ENCODE data around the gene WDFY2. TPM values are rescaled to one million over a fixed set of nuclear protein-coding genes. Genes with fewer than 3 reads are reported as not detected.

The WDFY2 gene
- total and polyA plus RNA-seq, 2 of the 13 experiments (the other 11 are each of a cell fraction or from before 2014, with no cell fraction given) = 22.6 to 27.0 TPM

- TF ChIP-seq, protein P1, sequence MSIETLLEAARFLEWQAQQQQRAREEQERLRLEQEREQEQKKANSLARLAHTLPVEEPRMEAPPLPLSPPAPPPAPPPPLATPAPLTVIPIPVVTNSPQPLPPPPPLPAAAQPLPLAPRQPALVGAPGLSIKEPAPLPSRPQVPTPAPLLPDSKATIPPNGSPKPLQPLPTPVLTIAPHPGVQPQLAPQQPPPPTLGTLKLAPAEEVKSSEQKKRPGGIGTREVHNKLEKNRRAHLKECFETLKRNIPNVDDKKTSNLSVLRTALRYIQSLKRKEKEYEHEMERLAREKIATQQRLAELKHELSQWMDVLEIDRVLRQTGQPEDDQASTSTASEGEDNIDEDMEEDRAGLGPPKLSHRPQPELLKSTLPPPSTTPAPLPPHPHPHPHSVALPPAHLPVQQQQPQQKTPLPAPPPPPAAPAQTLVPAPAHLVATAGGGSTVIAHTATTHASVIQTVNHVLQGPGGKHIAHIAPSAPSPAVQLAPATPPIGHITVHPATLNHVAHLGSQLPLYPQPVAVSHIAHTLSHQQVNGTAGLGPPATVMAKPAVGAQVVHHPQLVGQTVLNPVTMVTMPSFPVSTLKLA (IDR thresholded peaks at IDR 0.05) = no peak
- TF ChIP-seq ZNF20 (CRISPR knock-in tag; IDR thresholded peaks at IDR 0.05) = no peak
- TF ChIP-seq KLF9 (CRISPR knock-in tag; IDR thresholded peaks at IDR 0.05; ENCODE audit: low read depth) = no peak
- TF ChIP-seq ZNF570 (CRISPR knock-in tag; IDR thresholded peaks at IDR 0.05; ENCODE audit: borderline replicate concordance) = no peak
- TF ChIP-seq ZNF784 (CRISPR knock-in tag; IDR thresholded peaks at IDR 0.05; ENCODE audit: borderline replicate concordance) = no peak
- no peak for TF ChIP-seq THAP9 (CRISPR knock-in tag; IDR thresholded peaks at IDR 0.05; ENCODE audit: borderline replicate concordance)
- TF ChIP-seq HNF4A (CRISPR knock-in tag; IDR thresholded peaks at IDR 0.05) = no peak
- TF ChIP-seq CBFB (CRISPR knock-in tag; IDR thresholded peaks at IDR 0.05) = no peak
Measured at GRCh38 chr13:51666374-51666773, 82.1 kb downstream of the WDFY2 start (continued).

DNA sequence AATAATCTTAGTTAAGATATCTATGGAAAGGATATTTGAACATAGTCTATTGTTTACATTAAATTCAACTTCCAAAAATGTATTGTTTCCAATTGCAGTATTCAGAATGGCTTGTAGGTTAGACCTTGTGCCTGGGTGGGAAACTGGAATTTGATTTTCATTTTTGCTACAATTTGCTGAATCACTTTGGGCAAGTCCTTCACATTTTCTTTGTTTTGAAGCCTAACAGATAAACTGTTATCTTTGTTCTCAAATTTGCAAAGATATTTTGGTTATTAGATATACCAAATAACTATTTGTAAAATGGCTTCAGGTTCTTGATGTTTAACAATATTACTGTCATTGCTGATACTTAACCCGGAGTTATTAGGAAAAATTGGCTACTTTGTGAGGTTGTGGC lies 82.6 kb downstream of the WDFY2 start:
- Histone ChIP-seq H3K36me3 (replicated peaks in 1 of 2; ENCODE audit: control insufficient read depth in 1 of 2, insufficient read depth in 2 of 2, low read length in 2 of 2) (peaks cover 3 to 24% of the 10 kb centered on the region in 2 experiments), H3K9ac (ENCODE audit: insufficient read depth, low read depth, low read length) (no peak overlapping the region), H3K4me1 (ENCODE audit: insufficient read depth, low read length) (peaks cover 83% of the 10 kb centered on the region), H3K27me3 (ENCODE audit: control insufficient read depth in 1 of 2, insufficient read depth in 2 of 2, low read length in 2 of 2) (no peaks in the 10 kb centered on the region), H2AFZ (ENCODE audit: low read length) (no peak overlapping the region), H3K27ac (ENCODE audit: extremely low read length, insufficient read depth, low read length) (peak overlapping the region; percentile 34), H3K4me3 (replicated peaks in 1 of 3; ENCODE audit: insufficient read depth in 1 of 3, low read depth in 2 of 3, low read length in 3 of 3) (no peak overlapping the region), H3K79me2 (ENCODE audit: insufficient read depth, low read length) (peaks cover 59% of the 10 kb centered on the region), H3K4me2 (ENCODE audit: low read depth, low read length) (no peak overlapping the region), H3K9me3 (ENCODE audit: low read length) (no peaks in the 10 kb centered on the region), H4K20me1 (ENCODE audit: insufficient read depth, low read length) (no peaks in the 10 kb centered on the region)
- CTCF ChIA-PET (ENCODE audit: low intra/inter-chr PET ratio, low total read pairs) = no interaction called here
- no peak for DNase-seq (ENCODE audit: low spot score)
- 97% methylated on average over 1 of the region's 1 CpG for WGBS (ENCODE audit: low lambda C conversion rate)
- intact Hi-C loops (cut with micrococcal nuclease; ENCODE audit: unreplicated experiment) (no loop called here), in situ Hi-C loops (cut with HindIII; ENCODE audit: extremely low pct_ligation_motif_present, low pct_unique_long_range_greater_than_20kb) (no loop called here)
- POLR2A ChIA-PET = interaction anchor here (1.2 kb wide), 1 partner anchor 214 kb away, joined by 3 read pairs; the partner anchor contains the start of gene INTS6
- FAIRE-seq = no peak
- BruUV-seq (replicated peaks) = no TSS peak
- ATAC-seq = no peak
- TF ChIP-seq TCF7 (IDR thresholded peaks at IDR 0.05; ENCODE audit: low read depth) (no peak), NR3C1 (CRISPR knock-in tag; IDR thresholded peaks at IDR 0.05) (no peak), NFE2L2 (IDR thresholded peaks at IDR 0.05; ENCODE audit: low read length) (peak; percentile 40; the same call in 1 of the 2 replicates), FOXK1 (CRISPR knock-in tag; IDR thresholded peaks at IDR 0.05; ENCODE audit: borderline replicate concordance, low read depth) (no peak)

Measured in HepG2 (cell line).